Stomach (tissue), 4 donors: ENCODE results near the gene SLC16A5.

Experiments used
- POLR2A ChIP-seq, 4 donors: fragments of 450-650 bp; IDR thresholded peaks; one replicate each; pipeline ENCODE4 v1.6.1; 2016; ENCODE audit warnings: antibody characterized with exemption in 4 of 4, control low read depth in 2 of 4, mild to moderate bottlenecking in 1 of 4, moderate library complexity in 1 of 4
- POLR2AphosphoS5 ChIP-seq, 3 donors: sonication (generic); formaldehyde crosslinking; IDR thresholded peaks; one replicate each; pipeline ENCODE4 v1.6.1; 2016; ENCODE audit warnings: antibody characterized with exemption in 3 of 3
- TF ChIP-seq, protein P1 (sequence below), 7 experiments: fragments of 450-650 bp in 4 of 7; fragments of 200-600 bp in 3 of 7; sonication (generic) in 3 of 7; IDR thresholded peaks; one replicate each; pipeline ENCODE4 v1.5.1; 2016 to 2019; ENCODE audit warnings: antibody characterized with exemption in 7 of 7, control low read depth in 2 of 7, mild to moderate bottlenecking in 1 of 7

DNA sequence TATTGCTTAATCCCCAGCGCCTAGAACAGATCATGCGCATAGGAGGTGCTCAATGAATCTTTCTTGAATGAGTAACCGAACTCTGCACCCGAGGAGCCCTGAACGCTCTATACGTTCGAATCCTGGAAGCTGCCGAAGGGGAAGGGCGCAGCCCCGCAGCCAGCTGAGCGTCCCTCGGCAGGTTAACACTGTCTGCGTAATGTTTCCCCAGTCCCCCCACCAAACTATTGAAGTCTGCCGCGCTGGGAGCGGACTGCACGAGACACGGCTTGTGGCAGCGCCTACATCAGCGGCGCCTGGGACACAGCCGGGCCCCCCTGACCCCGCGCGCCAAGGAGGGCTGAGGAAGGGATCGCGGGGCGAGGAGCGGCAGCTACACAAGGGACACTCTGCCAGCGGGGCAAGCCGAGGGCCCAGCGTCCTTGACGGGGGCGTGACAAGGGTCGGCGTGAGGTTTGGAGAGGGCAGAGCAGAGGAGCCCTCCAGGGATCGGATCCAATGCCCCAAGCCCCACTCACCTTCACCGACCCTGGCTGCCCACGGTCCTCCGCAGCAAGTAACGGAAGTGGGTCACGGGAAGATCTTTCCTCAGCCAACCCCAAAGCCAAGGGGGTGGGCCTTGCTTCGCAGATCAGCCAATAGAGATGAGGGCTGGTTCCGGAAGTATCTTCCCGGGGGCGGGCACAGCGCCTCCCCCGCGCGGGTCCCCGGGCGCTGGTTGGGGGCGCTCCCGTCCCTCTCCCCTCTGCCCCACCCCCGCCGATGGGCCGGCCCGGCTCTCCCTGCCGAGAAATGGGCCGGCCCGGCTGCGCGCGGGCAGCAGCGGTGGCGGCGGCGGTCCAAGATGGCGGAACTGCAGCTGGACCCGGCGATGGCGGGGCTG is 41.1 kb upstream of the SLC16A5 start, which contains the start of the genes ATP5PD and KCTD2:
- peak in 2 of 4 donors; percentile 73 to 75 for TF ChIP-seq POLR2A (IDR thresholded peaks at IDR 0.05)
- peak; percentile 95 to 99 (median 96) for TF ChIP-seq POLR2AphosphoS5 (IDR thresholded peaks at IDR 0.05)
- TF ChIP-seq, protein P1, sequence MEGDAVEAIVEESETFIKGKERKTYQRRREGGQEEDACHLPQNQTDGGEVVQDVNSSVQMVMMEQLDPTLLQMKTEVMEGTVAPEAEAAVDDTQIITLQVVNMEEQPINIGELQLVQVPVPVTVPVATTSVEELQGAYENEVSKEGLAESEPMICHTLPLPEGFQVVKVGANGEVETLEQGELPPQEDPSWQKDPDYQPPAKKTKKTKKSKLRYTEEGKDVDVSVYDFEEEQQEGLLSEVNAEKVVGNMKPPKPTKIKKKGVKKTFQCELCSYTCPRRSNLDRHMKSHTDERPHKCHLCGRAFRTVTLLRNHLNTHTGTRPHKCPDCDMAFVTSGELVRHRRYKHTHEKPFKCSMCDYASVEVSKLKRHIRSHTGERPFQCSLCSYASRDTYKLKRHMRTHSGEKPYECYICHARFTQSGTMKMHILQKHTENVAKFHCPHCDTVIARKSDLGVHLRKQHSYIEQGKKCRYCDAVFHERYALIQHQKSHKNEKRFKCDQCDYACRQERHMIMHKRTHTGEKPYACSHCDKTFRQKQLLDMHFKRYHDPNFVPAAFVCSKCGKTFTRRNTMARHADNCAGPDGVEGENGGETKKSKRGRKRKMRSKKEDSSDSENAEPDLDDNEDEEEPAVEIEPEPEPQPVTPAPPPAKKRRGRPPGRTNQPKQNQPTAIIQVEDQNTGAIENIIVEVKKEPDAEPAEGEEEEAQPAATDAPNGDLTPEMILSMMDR (IDR thresholded peaks at IDR 0.05): peak in 1 of 7 experiments; percentile 1
